Measurements from ENCODE around the gene TOGARAM2.
"Not testable (repeated sequence)": the region's sequence is repeated elsewhere in the genome, so short reads cannot be mapped to it uniquely, and the experiment has no call there.

The TOGARAM2 gene

GRCh38 chr2:29080886-29081743 is 100.0 kb downstream of the TOGARAM2 start:
- DNase-seq, result no peak

GRCh38 chr2:29082804-29083495 is 101.9 kb downstream of the TOGARAM2 start:
- DNase-seq, result no peak

- no peak for DNase-seq
Observed at GRCh38 chr2:29084554-29084953, 103.5 kb downstream of the TOGARAM2 start.

GRCh38 chr2:29090311-29090710 is 109.2 kb downstream of the TOGARAM2 start:
- not testable (repeated sequence) for DNase-seq

GRCh38 chr2:29096969-29097368 is 115.9 kb downstream of the TOGARAM2 start:
- no peak for DNase-seq

- no peak for DNase-seq
Observed at GRCh38 chr2:29097569-29097968, 116.5 kb downstream of the TOGARAM2 start.

GRCh38 chr2:29100564-29100963 is 119.5 kb downstream of the TOGARAM2 start:
- no peak for DNase-seq
